Uterus (tissue), 4 donors: ENCODE results near the gene PKD2. TPM values are rescaled to one million over a fixed set of nuclear protein-coding genes. Genes with fewer than 3 reads are reported as not detected.

Source experiments
- DNase-seq, 2 donors: peaks; one replicate each; pipeline ENCODE4 v3.0.0-alpha.2; 2019 to 2020
- H3K27ac ChIP-seq, 2 donors: fragments of 200-600 bp; sonication (generic); 1 replicate in 1 of 2; 2 replicates in 1 of 2; pipeline ENCODE4 v1.5.1; 2016 to 2018
- H3K27me3 ChIP-seq, 2 donors: fragments of 200-600 bp; sonication (generic); one replicate each; pipeline ENCODE4 v1.5.1; 2018 to 2019; ENCODE audit warnings: control low read depth in 1 of 2
- H3K36me3 ChIP-seq, 2 donors: fragments of 200-600 bp; sonication (generic); one replicate each; pipeline ENCODE4 v1.5.1; 2019; ENCODE audit warnings: control low read depth in 1 of 2
- H3K4me1 ChIP-seq, 2 donors: fragments of 200-600 bp; sonication (generic); one replicate each; pipeline ENCODE4 v1.5.1; 2018 to 2019; ENCODE audit warnings: control low read depth in 1 of 2
- H3K4me3 ChIP-seq, 2 donors: fragments of 200-600 bp; sonication (generic); 1 replicate in 1 of 2; 2 replicates in 1 of 2; pipeline ENCODE4 v1.5.1; 2018 to 2019; ENCODE audit warnings: mild to moderate bottlenecking in 1 of 2
- H3K9me3 ChIP-seq, 2 donors: fragments of 200-600 bp; sonication (generic); one replicate each; pipeline ENCODE4 v1.5.1; 2019; ENCODE audit warnings: control low read depth in 1 of 2
- POLR2A ChIP-seq, 2 donors: fragments of 450-650 bp; IDR thresholded peaks; one replicate each; pipeline ENCODE4 v1.6.1; 2016; ENCODE audit warnings: antibody characterized with exemption in 2 of 2, mild to moderate bottlenecking in 1 of 2, moderate library complexity in 1 of 2
- intact Hi-C: fragments of 100-400 bp; cut with DNase I; formaldehyde crosslinking; loops from one replicate; pipeline ENCODE4 v1.15.1; 2023; ENCODE audit warnings: low total_unique reads
- total RNA-seq, 4 donors: library from RNA; depleted of rRNA in 3 of 4; stranded (reverse); fragments of >200 nt in 3 of 4; gene quantifications; one replicate each; pipeline versions ENCODE4 v1.1.0 to v1.2.4, GENCODE V29; 2014 to 2023
- TF ChIP-seq, protein P1 (sequence below), 4 experiments: fragments of 200-600 bp in 2 of 4; fragments of 450-650 bp in 2 of 4; sonication (generic) in 2 of 4; IDR thresholded peaks; one replicate each; pipeline ENCODE4 v1.5.1; 2016 to 2019; ENCODE audit warnings: antibody characterized with exemption in 4 of 4, mild to moderate bottlenecking in 2 of 4, moderate library complexity in 1 of 4
- donor health status: DM: yes; HTN: yes; CAD: no.

Gene PKD2
- total RNA-seq, 4 donors from 2014 or later: 129 to 190 (median 134) TPM

GRCh38 chr4:88008122-88008742 is 797 bp downstream of the PKD2 start:
- Histone ChIP-seq H3K27ac (peak overlapping the region; percentile 97 to 99), H3K9me3 (no peaks in the 10 kb centered on the region), H3K4me1 (peaks cover 0 to 9% of the 10 kb centered on the region in 2 donors), H3K36me3 (no peaks in the 10 kb centered on the region), H3K4me3 (peak overlapping the region; percentile 71 to 79), H3K27me3 (no peaks in the 10 kb centered on the region)
- peak in 1 of 2 donors; percentile 44 for DNase-seq
- TF ChIP-seq, protein P1, sequence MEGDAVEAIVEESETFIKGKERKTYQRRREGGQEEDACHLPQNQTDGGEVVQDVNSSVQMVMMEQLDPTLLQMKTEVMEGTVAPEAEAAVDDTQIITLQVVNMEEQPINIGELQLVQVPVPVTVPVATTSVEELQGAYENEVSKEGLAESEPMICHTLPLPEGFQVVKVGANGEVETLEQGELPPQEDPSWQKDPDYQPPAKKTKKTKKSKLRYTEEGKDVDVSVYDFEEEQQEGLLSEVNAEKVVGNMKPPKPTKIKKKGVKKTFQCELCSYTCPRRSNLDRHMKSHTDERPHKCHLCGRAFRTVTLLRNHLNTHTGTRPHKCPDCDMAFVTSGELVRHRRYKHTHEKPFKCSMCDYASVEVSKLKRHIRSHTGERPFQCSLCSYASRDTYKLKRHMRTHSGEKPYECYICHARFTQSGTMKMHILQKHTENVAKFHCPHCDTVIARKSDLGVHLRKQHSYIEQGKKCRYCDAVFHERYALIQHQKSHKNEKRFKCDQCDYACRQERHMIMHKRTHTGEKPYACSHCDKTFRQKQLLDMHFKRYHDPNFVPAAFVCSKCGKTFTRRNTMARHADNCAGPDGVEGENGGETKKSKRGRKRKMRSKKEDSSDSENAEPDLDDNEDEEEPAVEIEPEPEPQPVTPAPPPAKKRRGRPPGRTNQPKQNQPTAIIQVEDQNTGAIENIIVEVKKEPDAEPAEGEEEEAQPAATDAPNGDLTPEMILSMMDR (IDR thresholded peaks at IDR 0.05): no peak
- TF ChIP-seq POLR2A (IDR thresholded peaks at IDR 0.05): peak in 1 of 2 donors; percentile 18
- intact Hi-C loops: no loop called here

DNA sequence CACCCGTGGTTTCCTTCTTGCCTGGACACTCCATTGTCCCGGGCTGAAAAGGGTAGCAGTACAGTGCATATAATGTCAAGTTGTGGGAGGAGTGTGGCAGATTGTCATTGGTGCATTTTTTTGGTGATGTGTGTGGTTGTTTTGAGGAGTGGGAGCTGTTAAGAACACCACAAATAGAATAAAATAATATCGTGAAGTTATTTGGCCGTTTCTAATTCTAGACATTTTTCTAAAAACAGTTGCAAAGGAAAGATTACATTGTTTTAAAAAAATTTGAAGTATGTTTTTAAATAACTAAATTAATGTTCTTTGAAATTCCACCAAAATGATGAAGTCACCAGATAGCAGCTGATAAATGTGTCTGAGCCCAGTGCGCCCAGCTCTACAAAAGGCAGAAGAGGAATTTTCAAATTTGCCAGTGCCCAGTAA is 1.3 kb downstream of the PKD2 start:
- intact Hi-C loops: no loop called here
- Histone ChIP-seq H3K9me3 (no peaks in the 10 kb centered on the region), H3K27ac (peak overlapping the region; percentile 97 to 99), H3K4me1 (peaks cover 0 to 12% of the 10 kb centered on the region in 2 donors), H3K27me3 (no peaks in the 10 kb centered on the region), H3K36me3 (no peaks in the 10 kb centered on the region), H3K4me3 (peak overlapping the region; percentile 71 to 79)
- no peak for DNase-seq
- TF ChIP-seq POLR2A (IDR thresholded peaks at IDR 0.05): peak in 1 of 2 donors; percentile 1
- TF ChIP-seq, protein P1 (IDR thresholded peaks at IDR 0.05): no peak

GRCh38 chr4:88009871-88010270 is 2.4 kb downstream of the PKD2 start:
- peak overlapping the region; percentile 71 to 79 for H3K4me3 ChIP-seq
- no peaks in the 10 kb centered on the region for H3K36me3 ChIP-seq
- DNase-seq: no peak
- no peaks in the 10 kb centered on the region for H3K27me3 ChIP-seq
- H3K4me1 ChIP-seq: peaks cover 0 to 12% of the 10 kb centered on the region in 2 donors
- intact Hi-C loops: no loop called here
- no peaks in the 10 kb centered on the region for H3K9me3 ChIP-seq
- H3K27ac ChIP-seq: peak overlapping the region; percentile 97 to 99
- TF ChIP-seq, protein P1 (IDR thresholded peaks at IDR 0.05): no peak
- no peak for TF ChIP-seq POLR2A (IDR thresholded peaks at IDR 0.05)

DNA sequence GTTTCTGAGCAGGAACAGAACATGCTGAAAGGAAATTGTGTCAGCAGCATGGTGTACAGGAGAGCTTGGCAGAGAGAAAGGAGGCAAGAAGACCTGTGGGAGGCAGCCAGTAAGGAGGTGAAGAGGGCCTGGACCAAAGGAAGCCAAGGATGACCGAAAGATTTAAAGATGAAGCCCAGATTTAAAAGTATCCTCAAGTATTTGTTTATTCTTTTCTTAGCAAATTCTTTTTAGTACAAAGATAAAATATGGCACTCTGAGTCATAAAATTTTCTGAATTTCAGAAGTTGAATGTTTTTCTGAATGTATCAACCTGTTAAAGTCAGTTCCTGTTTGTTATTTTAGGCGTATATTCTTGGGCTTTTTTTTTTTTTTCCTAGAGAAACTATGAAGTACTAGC is 3.5 kb downstream of the PKD2 start:
- H3K36me3 ChIP-seq: no peaks in the 10 kb centered on the region
- peak overlapping the region; percentile 97 to 99 for H3K27ac ChIP-seq
- no peaks in the 10 kb centered on the region for H3K9me3 ChIP-seq
- intact Hi-C loops: no loop called here
- H3K4me3 ChIP-seq: peak overlapping the region in 1 of 2 donors; percentile 79
- H3K27me3 ChIP-seq: no peaks in the 10 kb centered on the region
- no peak for TF ChIP-seq POLR2A (IDR thresholded peaks at IDR 0.05)
- TF ChIP-seq, protein P1 (IDR thresholded peaks at IDR 0.05): no peak
- H3K4me1 ChIP-seq: peaks cover 2 to 16% of the 10 kb centered on the region in 2 donors
- DNase-seq: no peak

- peak overlapping the region in 1 of 2 donors; percentile 12 for H3K4me3 ChIP-seq
Measured at GRCh38 chr4:88012647-88013046, 5.2 kb downstream of the PKD2 start.

More at GRCh38 chr4:88012647-88013046, 5.2 kb downstream of the PKD2 start:
- H3K36me3 ChIP-seq: no peaks in the 10 kb centered on the region
- H3K9me3 ChIP-seq: no peaks in the 10 kb centered on the region
- H3K27me3 ChIP-seq: no peaks in the 10 kb centered on the region
- intact Hi-C loops: no loop called here
- peaks cover 5 to 27% of the 10 kb centered on the region in 2 donors for H3K4me1 ChIP-seq
- TF ChIP-seq POLR2A (IDR thresholded peaks at IDR 0.05): no peak
- TF ChIP-seq, protein P1 (IDR thresholded peaks at IDR 0.05): no peak
- DNase-seq: no peak
- peak overlapping the region; percentile 97 to 99 for H3K27ac ChIP-seq
